ENCODE measurements around the gene FANCE.

FANCE gene

GRCh38 chr6:35442693-35443092 lies 9.4 kb upstream of the FANCE start:
- Histone ChIP-seq H2BK120ac (ENCODE audit: low read depth, low read length) (no peak overlapping the region), H2BK5ac (ENCODE audit: low read length) (no peak overlapping the region), H3K36me3 (replicated peaks in 1 of 2; ENCODE audit: control insufficient read depth in 2 of 2, insufficient read depth in 2 of 2, low read length in 2 of 2) (no peaks in the 10 kb centered on the region), H3K14ac (ENCODE audit: low read length) (no peak overlapping the region), H4K91ac (ENCODE audit: low read depth, low read length, poor library complexity) (no peak overlapping the region), H3K4me3 (ENCODE audit: low read length in 2 of 2) (no peak overlapping the region), H3K23ac (ENCODE audit: low read depth, low read length, poor library complexity) (no peak overlapping the region), H3K9me3 (replicated peaks in 1 of 2; ENCODE audit: control insufficient read depth in 2 of 2, insufficient read depth in 1 of 2, low read depth in 1 of 2, low read length in 2 of 2) (no peaks in the 10 kb centered on the region), H3K79me1 (ENCODE audit: low read depth, low read length) (peaks cover 2% of the 10 kb centered on the region), H3K27ac (replicated peaks; ENCODE audit: low read length) (no peak overlapping the region), H4K8ac (ENCODE audit: low read depth, low read length) (no peak overlapping the region), H3K4me2 (ENCODE audit: insufficient read depth, low read length, poor library complexity, severe bottlenecking) (no peak overlapping the region), H2BK12ac (ENCODE audit: low read length) (no peak overlapping the region), H3K4ac (ENCODE audit: low read length) (no peak overlapping the region), H3K4me1 (ENCODE audit: control insufficient read depth in 2 of 2, insufficient read depth in 1 of 2, low read depth in 1 of 2, low read length in 2 of 2) (peaks cover 0 to 1% of the 10 kb centered on the region in 2 donors), H2AFZ (ENCODE audit: low read length) (peak overlapping the region; percentile 41), H2AK5ac (ENCODE audit: low read depth, low read length) (no peak overlapping the region), H3K18ac (ENCODE audit: low read length) (no peak overlapping the region), H3K27me3 (ENCODE audit: control insufficient read depth in 3 of 3, insufficient read depth in 3 of 3, low read depth in 1 of 3, low read length in 3 of 3) (no peaks in the 10 kb centered on the region), H2BK15ac (ENCODE audit: low read length) (peak overlapping the region; percentile 28), H3K9ac (ENCODE audit: low read depth, low read length, poor library complexity) (no peak overlapping the region)
- DNase-seq (ENCODE audit: low spot score): no peak
- no CpG with 5 or more reads among the region's 5 CpGs for WGBS, 2 donors (ENCODE audit: extremely low coverage in 2 of 2, insufficient read length in 2 of 2, insufficient replicate concordance in 1 of 2)

- no peak overlapping the region for H3K18ac ChIP-seq (ENCODE audit: low read length)
- no peak overlapping the region for H2BK5ac ChIP-seq (ENCODE audit: low read length)
- H3K4me3 ChIP-seq (ENCODE audit: low read length in 2 of 2): no peak overlapping the region
- no peak overlapping the region for H2BK12ac ChIP-seq (ENCODE audit: low read length)
- H3K79me1 ChIP-seq (ENCODE audit: low read depth, low read length): peaks cover 2% of the 10 kb centered on the region
- no peak for DNase-seq (ENCODE audit: low spot score)
- H2AK5ac ChIP-seq (ENCODE audit: low read depth, low read length): no peak overlapping the region
- H3K27ac ChIP-seq (replicated peaks; ENCODE audit: low read length): no peak overlapping the region
- H2BK120ac ChIP-seq (ENCODE audit: low read depth, low read length): no peak overlapping the region
- no peak overlapping the region for H3K23ac ChIP-seq (ENCODE audit: low read depth, low read length, poor library complexity)
- no CpG with 5 or more reads among the region's 9 CpGs for WGBS, 2 donors (ENCODE audit: extremely low coverage in 2 of 2, insufficient read length in 2 of 2, insufficient replicate concordance in 1 of 2)
- no peaks in the 10 kb centered on the region for H3K36me3 ChIP-seq (replicated peaks in 1 of 2; ENCODE audit: control insufficient read depth in 2 of 2, insufficient read depth in 2 of 2, low read length in 2 of 2)
- H2AFZ ChIP-seq (ENCODE audit: low read length): peak overlapping the region; percentile 41
- no peak overlapping the region for H4K8ac ChIP-seq (ENCODE audit: low read depth, low read length)
- H3K27me3 ChIP-seq (ENCODE audit: control insufficient read depth in 3 of 3, insufficient read depth in 3 of 3, low read depth in 1 of 3, low read length in 3 of 3): no peaks in the 10 kb centered on the region
- no peaks in the 10 kb centered on the region for H3K9me3 ChIP-seq (replicated peaks in 1 of 2; ENCODE audit: control insufficient read depth in 2 of 2, insufficient read depth in 1 of 2, low read depth in 1 of 2, low read length in 2 of 2)
- peaks cover 0 to 1% of the 10 kb centered on the region in 2 donors for H3K4me1 ChIP-seq (ENCODE audit: control insufficient read depth in 2 of 2, insufficient read depth in 1 of 2, low read depth in 1 of 2, low read length in 2 of 2)
- H2BK15ac ChIP-seq (ENCODE audit: low read length): peak overlapping the region; percentile 28
- no peak overlapping the region for H3K4ac ChIP-seq (ENCODE audit: low read length)
- no peak overlapping the region for H3K9ac ChIP-seq (ENCODE audit: low read depth, low read length, poor library complexity)
- H3K4me2 ChIP-seq (ENCODE audit: insufficient read depth, low read length, poor library complexity, severe bottlenecking): no peak overlapping the region
- H4K91ac ChIP-seq (ENCODE audit: low read depth, low read length, poor library complexity): no peak overlapping the region
- peak overlapping the region; percentile 48 for H3K14ac ChIP-seq (ENCODE audit: low read length)
These were observed 8.7 kb upstream of the FANCE start for GRCh38 chr6:35443341-35444030.

- WGBS, 2 donors (ENCODE audit: extremely low coverage in 2 of 2, insufficient read length in 2 of 2, insufficient replicate concordance in 1 of 2): no CpG with 5 or more reads among the region's 7 CpGs
- peaks cover 2% of the 10 kb centered on the region for H3K79me1 ChIP-seq (ENCODE audit: low read depth, low read length)
- no peaks in the 10 kb centered on the region for H3K36me3 ChIP-seq (replicated peaks in 1 of 2; ENCODE audit: control insufficient read depth in 2 of 2, insufficient read depth in 2 of 2, low read length in 2 of 2)
- no peak overlapping the region for H4K91ac ChIP-seq (ENCODE audit: low read depth, low read length, poor library complexity)
- H2AFZ ChIP-seq (ENCODE audit: low read length): no peak overlapping the region
- DNase-seq (ENCODE audit: low spot score): no peak
- H3K9me3 ChIP-seq (replicated peaks in 1 of 2; ENCODE audit: control insufficient read depth in 2 of 2, insufficient read depth in 1 of 2, low read depth in 1 of 2, low read length in 2 of 2): no peaks in the 10 kb centered on the region
- H2BK15ac ChIP-seq (ENCODE audit: low read length): no peak overlapping the region
- H4K8ac ChIP-seq (ENCODE audit: low read depth, low read length): no peak overlapping the region
- no peak overlapping the region for H2BK120ac ChIP-seq (ENCODE audit: low read depth, low read length)
- H2BK5ac ChIP-seq (ENCODE audit: low read length): no peak overlapping the region
- H3K14ac ChIP-seq (ENCODE audit: low read length): no peak overlapping the region
- H3K9ac ChIP-seq (ENCODE audit: low read depth, low read length, poor library complexity): no peak overlapping the region
- peak overlapping the region; percentile 93 for H2AK5ac ChIP-seq (ENCODE audit: low read depth, low read length)
- peak overlapping the region; percentile 76 for H3K18ac ChIP-seq (ENCODE audit: low read length)
- no peak overlapping the region for H3K23ac ChIP-seq (ENCODE audit: low read depth, low read length, poor library complexity)
- H3K27me3 ChIP-seq (ENCODE audit: control insufficient read depth in 3 of 3, insufficient read depth in 3 of 3, low read depth in 1 of 3, low read length in 3 of 3): peaks cover 0 to 5% (median 3%) of the 10 kb centered on the region in 3 experiments
- no peak overlapping the region for H2BK12ac ChIP-seq (ENCODE audit: low read length)
- no peak overlapping the region for H3K4me2 ChIP-seq (ENCODE audit: insufficient read depth, low read length, poor library complexity, severe bottlenecking)
- no peaks in the 10 kb centered on the region for H3K4me1 ChIP-seq (ENCODE audit: control insufficient read depth in 2 of 2, insufficient read depth in 1 of 2, low read depth in 1 of 2, low read length in 2 of 2)
- H3K27ac ChIP-seq (replicated peaks; ENCODE audit: low read length): no peak overlapping the region
- no peak overlapping the region for H3K4me3 ChIP-seq (ENCODE audit: low read length in 2 of 2)
- H3K4ac ChIP-seq (ENCODE audit: low read length): no peak overlapping the region
These were observed 6.4 kb upstream of the FANCE start for GRCh38 chr6:35445691-35446090.

GRCh38 chr6:35448191-35448590 lies 3.9 kb upstream of the FANCE start:
- Histone ChIP-seq H2BK120ac (ENCODE audit: low read depth, low read length) (no peak overlapping the region), H3K4ac (ENCODE audit: low read length) (no peak overlapping the region), H3K27ac (replicated peaks; ENCODE audit: low read length) (no peak overlapping the region), H3K23ac (ENCODE audit: low read depth, low read length, poor library complexity) (no peak overlapping the region), H3K79me1 (ENCODE audit: low read depth, low read length) (peaks cover 4% of the 10 kb centered on the region), H2BK12ac (ENCODE audit: low read length) (no peak overlapping the region), H3K4me3 (ENCODE audit: low read length in 2 of 2) (no peak overlapping the region), H2AFZ (ENCODE audit: low read length) (no peak overlapping the region), H2BK15ac (ENCODE audit: low read length) (no peak overlapping the region), H3K4me2 (ENCODE audit: insufficient read depth, low read length, poor library complexity, severe bottlenecking) (no peak overlapping the region), H4K91ac (ENCODE audit: low read depth, low read length, poor library complexity) (no peak overlapping the region), H3K18ac (ENCODE audit: low read length) (no peak overlapping the region), H2BK5ac (ENCODE audit: low read length) (no peak overlapping the region), H3K14ac (ENCODE audit: low read length) (no peak overlapping the region), H3K27me3 (ENCODE audit: control insufficient read depth in 3 of 3, insufficient read depth in 3 of 3, low read depth in 1 of 3, low read length in 3 of 3) (peaks cover 0 to 11% (median 5%) of the 10 kb centered on the region in 3 experiments), H3K9ac (ENCODE audit: low read depth, low read length, poor library complexity) (no peak overlapping the region), H3K9me3 (replicated peaks in 1 of 2; ENCODE audit: control insufficient read depth in 2 of 2, insufficient read depth in 1 of 2, low read depth in 1 of 2, low read length in 2 of 2) (no peaks in the 10 kb centered on the region), H3K4me1 (ENCODE audit: control insufficient read depth in 2 of 2, insufficient read depth in 1 of 2, low read depth in 1 of 2, low read length in 2 of 2) (peaks cover 4 to 5% of the 10 kb centered on the region in 2 donors), H2AK5ac (ENCODE audit: low read depth, low read length) (no peak overlapping the region), H3K36me3 (replicated peaks in 1 of 2; ENCODE audit: control insufficient read depth in 2 of 2, insufficient read depth in 2 of 2, low read length in 2 of 2) (no peaks in the 10 kb centered on the region), H4K8ac (ENCODE audit: low read depth, low read length) (no peak overlapping the region)
- WGBS, 2 donors (ENCODE audit: extremely low coverage in 2 of 2, insufficient read length in 2 of 2, insufficient replicate concordance in 1 of 2): no CpG with 5 or more reads among the region's 7 CpGs
- DNase-seq (ENCODE audit: low spot score): no peak
